B cell (primary cell): ENCODE data around the gene PRDM11.

ENCODE experiments used
- EZH2 ChIP-seq: IDR thresholded peaks from 2 replicates; pipeline ENCODE4 v1.6.1; 2012; ENCODE audit warnings: borderline replicate concordance, low read depth, mild to moderate bottlenecking, moderate library complexity, low read length; ENCODE audit not compliant: insufficient read depth, poor library complexity, severe bottlenecking
- TF ChIP-seq, protein P1 (sequence below): fragments of 200-600 bp; IDR thresholded peaks from one replicate; pipeline ENCODE4 v1.8.0; 2022; ENCODE audit warnings: antibody characterized with exemption, mild to moderate bottlenecking

- TF ChIP-seq, protein P1, sequence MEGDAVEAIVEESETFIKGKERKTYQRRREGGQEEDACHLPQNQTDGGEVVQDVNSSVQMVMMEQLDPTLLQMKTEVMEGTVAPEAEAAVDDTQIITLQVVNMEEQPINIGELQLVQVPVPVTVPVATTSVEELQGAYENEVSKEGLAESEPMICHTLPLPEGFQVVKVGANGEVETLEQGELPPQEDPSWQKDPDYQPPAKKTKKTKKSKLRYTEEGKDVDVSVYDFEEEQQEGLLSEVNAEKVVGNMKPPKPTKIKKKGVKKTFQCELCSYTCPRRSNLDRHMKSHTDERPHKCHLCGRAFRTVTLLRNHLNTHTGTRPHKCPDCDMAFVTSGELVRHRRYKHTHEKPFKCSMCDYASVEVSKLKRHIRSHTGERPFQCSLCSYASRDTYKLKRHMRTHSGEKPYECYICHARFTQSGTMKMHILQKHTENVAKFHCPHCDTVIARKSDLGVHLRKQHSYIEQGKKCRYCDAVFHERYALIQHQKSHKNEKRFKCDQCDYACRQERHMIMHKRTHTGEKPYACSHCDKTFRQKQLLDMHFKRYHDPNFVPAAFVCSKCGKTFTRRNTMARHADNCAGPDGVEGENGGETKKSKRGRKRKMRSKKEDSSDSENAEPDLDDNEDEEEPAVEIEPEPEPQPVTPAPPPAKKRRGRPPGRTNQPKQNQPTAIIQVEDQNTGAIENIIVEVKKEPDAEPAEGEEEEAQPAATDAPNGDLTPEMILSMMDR: no peak
- no peak for TF ChIP-seq EZH2
These were observed 41.7 kb upstream of the PRDM11 start for GRCh38 chr11:45104790-45105084.
